NCI-H2227 (cell line): ENCODE data around the gene RNF217.
A peak's percentile ranks its signal among the peaks of the same experiment; 100 is the strongest.
"Not testable (repeated sequence)": the region's sequence is repeated elsewhere in the genome, so short reads cannot be mapped to it uniquely, and the experiment has no call there.

Experiments used
- DNase-seq: peaks from one replicate; lab custom pipeline; 2025; ENCODE audit not compliant: unreplicated experiment; lab: John Stamatoyannopoulos, UW

Gene RNF217

GRCh38 chr6:124961777-124962638 is at the start of gene RNF217:
Gene RNF217 (plus strand): TSS chr6:124962437. CDS start chr6:124962545, 108 bp downstream.
- DNase-seq = peak; percentile 57

- DNase-seq = no peak
Measured at GRCh38 chr6:124913056-124913455, 49.2 kb upstream of the RNF217 start.

GRCh38 chr6:124917769-124918168 is 44.5 kb upstream of the RNF217 start:
- no peak for DNase-seq

- DNase-seq = not testable (repeated sequence)
Measured at GRCh38 chr6:124919703-124920102, 42.5 kb upstream of the RNF217 start.

- DNase-seq = no peak
Measured at GRCh38 chr6:124924333-124924759, 37.9 kb upstream of the RNF217 start.

- DNase-seq = no peak
Measured at GRCh38 chr6:124926435-124926834, 35.8 kb upstream of the RNF217 start.

GRCh38 chr6:124927806-124928205 is 34.4 kb upstream of the RNF217 start:
- DNase-seq = no peak

GRCh38 chr6:124928851-124929250 is 33.4 kb upstream of the RNF217 start:
- DNase-seq = no peak

- DNase-seq = no peak
Measured at GRCh38 chr6:124937645-124938044, 24.6 kb upstream of the RNF217 start.

GRCh38 chr6:124941259-124941658 is 21.0 kb upstream of the RNF217 start:
- no peak for DNase-seq

GRCh38 chr6:124943658-124944057 is 18.6 kb upstream of the RNF217 start:
- DNase-seq = no peak

GRCh38 chr6:124947971-124948451 is 14.2 kb upstream of the RNF217 start:
- DNase-seq = no peak

GRCh38 chr6:124949706-124950105 is 12.5 kb upstream of the RNF217 start:
- DNase-seq = no peak

GRCh38 chr6:124953808-124954207 is 8.4 kb upstream of the RNF217 start:
- no peak for DNase-seq

- DNase-seq = no peak
Measured at GRCh38 chr6:124955108-124955856, 7.0 kb upstream of the RNF217 start.

- DNase-seq = no peak
Measured at GRCh38 chr6:124956018-124956417, 6.2 kb upstream of the RNF217 start.

GRCh38 chr6:124958149-124958548 is 4.1 kb upstream of the RNF217 start:
- no peak for DNase-seq

GRCh38 chr6:124958759-124959354 is 3.4 kb upstream of the RNF217 start:
- DNase-seq = no peak

GRCh38 chr6:124960757-124961463 is 1.3 kb upstream of the RNF217 start:
- DNase-seq = no peak

- no peak for DNase-seq
Measured at GRCh38 chr6:124961464-124961776, 817 bp upstream of the RNF217 start.
